D721Med (cell line): ENCODE measurements around the gene FERMT1.

Experiments
- DNase-seq: peaks from one replicate; pipeline ENCODE4 v3.0.0; 2011; ENCODE audit warnings: low spot score; ENCODE audit not compliant: insufficient read length
- FAIRE-seq: peaks from 2 replicates; lab custom pipeline; 2011; peaks lifted over from hg19 to GRCh38; lab: Jason Lieb, UNC
- CTCF ChIP-seq: IDR thresholded peaks from 2 replicates; pipeline ENCODE4 v1.5.1; 2012; ENCODE audit warnings: mild to moderate bottlenecking, control low read depth; ENCODE audit not compliant: insufficient read depth; ENCODE audit errors: missing control alignments

FERMT1 gene

GRCh38 chr20:6053064-6053775 is 69.6 kb downstream of the FERMT1 start:
- TF ChIP-seq CTCF: no peak
- FAIRE-seq (no peak), DNase-seq (no peak)

GRCh38 chr20:6051505-6051904 is 71.3 kb downstream of the FERMT1 start:
- FAIRE-seq: no peak
- TF ChIP-seq CTCF: no peak

GRCh38 chr20:6048391-6048790 is 74.4 kb downstream of the FERMT1 start:
- TF ChIP-seq CTCF: no peak
- FAIRE-seq (no peak), DNase-seq (no peak)

More at GRCh38 chr20:6051505-6051904, 71.3 kb downstream of the FERMT1 start:
- no peak for DNase-seq

- DNase-seq (no peak), FAIRE-seq (no peak)
- no peak for TF ChIP-seq CTCF
Measured at GRCh38 chr20:6046432-6046831, 76.4 kb downstream of the FERMT1 start.

- TF ChIP-seq CTCF: no peak
- no peak for FAIRE-seq
- DNase-seq: no peak
Measured at GRCh38 chr20:6045566-6045965, 77.3 kb downstream of the FERMT1 start.

- no peak for FAIRE-seq
Measured at GRCh38 chr20:6044115-6044514, 78.7 kb downstream of the FERMT1 start.

More at GRCh38 chr20:6044115-6044514, 78.7 kb downstream of the FERMT1 start:
- TF ChIP-seq CTCF: no peak
- DNase-seq: no peak
